Measurements from ENCODE around the gene OTP. TPM values are rescaled to one million over a fixed set of nuclear protein-coding genes. Genes with fewer than 3 reads are reported as not detected.

OTP gene
- total and polyA plus RNA-seq, 2 donors (not counting 1 experiment from before 2014, with no cell fraction given) = not detected

DNA sequence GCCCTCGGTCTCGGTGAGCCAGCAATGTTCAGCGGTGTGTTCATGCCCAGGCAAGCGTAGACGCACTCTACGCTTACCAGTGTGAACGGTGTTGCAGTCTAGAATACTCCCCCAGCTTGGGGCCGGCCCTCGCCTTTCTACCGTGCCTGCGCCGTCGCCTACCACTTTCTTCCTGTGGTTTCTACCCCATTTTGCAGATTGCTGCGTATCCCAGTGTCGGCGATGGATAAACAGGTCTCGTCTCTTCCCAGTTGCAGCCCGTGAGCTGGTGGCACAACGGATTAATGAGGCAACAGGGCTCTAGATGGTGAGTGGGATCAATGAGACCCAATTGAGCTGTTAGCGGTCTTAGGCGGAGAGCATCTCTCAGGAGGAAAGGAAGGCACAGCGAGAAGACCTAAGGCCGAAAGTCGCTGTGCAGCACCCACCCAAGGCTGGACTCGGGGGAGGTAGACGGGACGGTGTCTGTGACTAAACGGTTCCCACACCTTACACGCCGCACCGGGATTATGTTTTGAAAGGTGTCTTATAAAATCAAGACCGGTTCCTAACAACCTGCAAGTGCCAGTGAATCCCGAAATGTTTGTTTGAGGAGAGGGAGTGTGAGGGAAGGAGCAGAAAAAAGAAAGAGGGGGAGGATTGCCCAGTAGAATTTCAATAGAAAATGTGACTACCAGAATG, 5.8 kb downstream of the OTP start:
- no peak overlapping the region for H3K4me3 ChIP-seq (replicated peaks in 1 of 4; ENCODE audit: control extremely low read depth in 1 of 4, insufficient read depth in 1 of 4, low read depth in 3 of 4, low read length in 4 of 4)
- no peak for DNase-seq (ENCODE audit: low read depth in 2 of 2)
- H3K79me2 ChIP-seq (ENCODE audit: control insufficient read depth, insufficient read depth, low read length) = no peaks in the 10 kb centered on the region
- H3K9ac ChIP-seq (ENCODE audit: insufficient read depth, low read length) = no peak overlapping the region
- H3K27me3 ChIP-seq (ENCODE audit: control insufficient read depth, insufficient read depth, low read length) = peaks cover 76% of the 10 kb centered on the region
- H4K20me1 ChIP-seq (ENCODE audit: control insufficient read depth, extremely low read depth, insufficient read depth, low read length) = no peaks in the 10 kb centered on the region
- H3K4me2 ChIP-seq (ENCODE audit: extremely low read depth, insufficient read depth, low read length) = no peak overlapping the region
- H3K36me3 ChIP-seq (ENCODE audit: control insufficient read depth, insufficient read depth, low read length) = no peaks in the 10 kb centered on the region
- no peaks in the 10 kb centered on the region for H3K4me1 ChIP-seq (ENCODE audit: control insufficient read depth, extremely low read depth, insufficient read depth, low read length)
- TF ChIP-seq EZH2 (IDR thresholded peaks at IDR 0.05; ENCODE audit: low read length, missing control alignments) = peak; percentile 93
- TF ChIP-seq, protein P1, sequence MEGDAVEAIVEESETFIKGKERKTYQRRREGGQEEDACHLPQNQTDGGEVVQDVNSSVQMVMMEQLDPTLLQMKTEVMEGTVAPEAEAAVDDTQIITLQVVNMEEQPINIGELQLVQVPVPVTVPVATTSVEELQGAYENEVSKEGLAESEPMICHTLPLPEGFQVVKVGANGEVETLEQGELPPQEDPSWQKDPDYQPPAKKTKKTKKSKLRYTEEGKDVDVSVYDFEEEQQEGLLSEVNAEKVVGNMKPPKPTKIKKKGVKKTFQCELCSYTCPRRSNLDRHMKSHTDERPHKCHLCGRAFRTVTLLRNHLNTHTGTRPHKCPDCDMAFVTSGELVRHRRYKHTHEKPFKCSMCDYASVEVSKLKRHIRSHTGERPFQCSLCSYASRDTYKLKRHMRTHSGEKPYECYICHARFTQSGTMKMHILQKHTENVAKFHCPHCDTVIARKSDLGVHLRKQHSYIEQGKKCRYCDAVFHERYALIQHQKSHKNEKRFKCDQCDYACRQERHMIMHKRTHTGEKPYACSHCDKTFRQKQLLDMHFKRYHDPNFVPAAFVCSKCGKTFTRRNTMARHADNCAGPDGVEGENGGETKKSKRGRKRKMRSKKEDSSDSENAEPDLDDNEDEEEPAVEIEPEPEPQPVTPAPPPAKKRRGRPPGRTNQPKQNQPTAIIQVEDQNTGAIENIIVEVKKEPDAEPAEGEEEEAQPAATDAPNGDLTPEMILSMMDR (conservative IDR thresholded peaks at IDR 0.05 in 1 of 2, IDR thresholded peaks at IDR 0.05 in 1 of 2; ENCODE audit: low read depth in 1 of 2, low read length in 2 of 2) = no peak
- H3K27ac ChIP-seq (ENCODE audit: insufficient read depth, low read length) = no peak overlapping the region
- no peaks in the 10 kb centered on the region for H3K9me3 ChIP-seq (ENCODE audit: control insufficient read depth, insufficient read depth, low read depth, low read length)
- H2AFZ ChIP-seq (ENCODE audit: low read length) = no peak overlapping the region

DNA sequence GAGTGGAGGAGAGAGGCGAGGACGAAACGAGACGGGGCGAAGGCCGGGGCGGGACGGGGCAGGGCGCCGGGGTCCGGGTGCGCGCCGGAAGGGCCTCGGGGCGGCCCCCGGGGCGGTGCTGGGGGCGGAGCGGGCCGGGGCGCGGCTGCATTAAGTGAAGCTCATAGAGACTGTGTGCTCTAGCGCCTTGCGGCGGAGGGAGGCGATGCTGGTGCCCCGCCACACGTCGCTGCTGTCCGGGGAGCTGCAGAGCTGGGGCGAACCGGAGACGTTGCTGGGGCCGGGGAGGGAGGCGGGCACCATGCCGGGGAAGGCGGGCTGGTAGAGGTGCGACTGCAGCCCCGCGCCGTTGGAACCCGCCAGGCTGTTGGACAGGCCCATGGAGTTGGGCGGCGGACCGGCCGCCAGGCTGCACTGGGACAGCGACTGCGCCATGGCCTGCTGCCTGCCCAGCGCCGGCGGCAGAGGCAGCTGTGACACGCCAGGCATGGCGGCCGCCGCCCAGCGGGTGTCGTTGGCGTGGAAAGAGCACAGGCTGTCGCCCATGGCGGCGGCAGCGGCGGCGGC, 8.3 kb downstream of the OTP start:
- H3K79me2 ChIP-seq (ENCODE audit: control insufficient read depth, insufficient read depth, low read length) = no peaks in the 10 kb centered on the region
- H3K4me2 ChIP-seq (ENCODE audit: extremely low read depth, insufficient read depth, low read length) = peak overlapping the region; percentile 58
- DNase-seq (ENCODE audit: low read depth in 2 of 2) = peak in 1 of 2 donors; percentile 15
- H3K9me3 ChIP-seq (ENCODE audit: control insufficient read depth, insufficient read depth, low read depth, low read length) = no peaks in the 10 kb centered on the region
- H3K4me3 ChIP-seq (replicated peaks in 1 of 4; ENCODE audit: control extremely low read depth in 1 of 4, insufficient read depth in 1 of 4, low read depth in 3 of 4, low read length in 4 of 4) = peak overlapping the region in 2 of 4 experiments; percentile 1 to 37
- no peak overlapping the region for H3K27ac ChIP-seq (ENCODE audit: insufficient read depth, low read length)
- peak; percentile 81 for TF ChIP-seq EZH2 (IDR thresholded peaks at IDR 0.05; ENCODE audit: low read length, missing control alignments)
- TF ChIP-seq, protein P1 (conservative IDR thresholded peaks at IDR 0.05 in 1 of 2, IDR thresholded peaks at IDR 0.05 in 1 of 2; ENCODE audit: low read depth in 1 of 2, low read length in 2 of 2) = no peak
- peaks cover 57% of the 10 kb centered on the region for H3K27me3 ChIP-seq (ENCODE audit: control insufficient read depth, insufficient read depth, low read length)
- H2AFZ ChIP-seq (ENCODE audit: low read length) = no peak overlapping the region
- no peaks in the 10 kb centered on the region for H4K20me1 ChIP-seq (ENCODE audit: control insufficient read depth, extremely low read depth, insufficient read depth, low read length)
- no peak overlapping the region for H3K9ac ChIP-seq (ENCODE audit: insufficient read depth, low read length)
- no peaks in the 10 kb centered on the region for H3K4me1 ChIP-seq (ENCODE audit: control insufficient read depth, extremely low read depth, insufficient read depth, low read length)
- no peaks in the 10 kb centered on the region for H3K36me3 ChIP-seq (ENCODE audit: control insufficient read depth, insufficient read depth, low read length)

DNA sequence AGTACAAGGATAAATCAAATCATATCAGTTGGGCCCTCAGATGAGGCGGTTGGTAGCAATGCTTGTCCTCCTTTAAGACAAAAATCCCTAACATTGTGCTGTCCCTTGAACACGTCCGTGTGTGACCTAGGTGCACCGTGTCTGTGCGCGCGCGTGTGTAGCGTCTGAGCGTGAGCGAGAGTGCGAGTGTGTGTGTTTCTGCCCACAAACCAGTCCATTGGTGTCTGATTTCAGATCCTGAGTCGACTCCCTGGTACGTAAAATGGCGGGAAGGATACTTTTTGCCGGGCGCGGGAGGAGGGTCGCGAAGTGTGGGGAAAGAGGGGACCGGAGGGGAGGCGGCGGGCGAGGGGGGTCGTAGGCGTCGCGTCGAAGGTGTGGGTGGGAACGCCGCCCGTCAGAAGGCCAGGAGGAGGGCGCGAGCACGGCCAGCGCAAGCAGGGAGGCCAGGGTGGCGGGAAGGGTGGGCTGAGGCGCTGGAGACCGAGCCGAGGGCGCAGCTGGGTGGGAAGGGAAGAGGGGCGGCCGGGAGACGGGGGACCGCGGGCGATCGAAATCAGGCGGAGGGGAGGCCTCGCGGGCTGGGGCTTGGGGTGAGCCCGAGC, 8.9 kb downstream of the OTP start:
- H3K27me3 ChIP-seq (ENCODE audit: control insufficient read depth, insufficient read depth, low read length) = peaks cover 58% of the 10 kb centered on the region

More for the DNA sequence above, 8.9 kb downstream of the OTP start:
- no peak overlapping the region for H3K9ac ChIP-seq (ENCODE audit: insufficient read depth, low read length)
- H3K79me2 ChIP-seq (ENCODE audit: control insufficient read depth, insufficient read depth, low read length) = no peaks in the 10 kb centered on the region
- TF ChIP-seq, protein P1 (conservative IDR thresholded peaks at IDR 0.05 in 1 of 2, IDR thresholded peaks at IDR 0.05 in 1 of 2; ENCODE audit: low read depth in 1 of 2, low read length in 2 of 2) = no peak
- peak; percentile 83 for TF ChIP-seq EZH2 (IDR thresholded peaks at IDR 0.05; ENCODE audit: low read length, missing control alignments)
- H3K4me3 ChIP-seq (replicated peaks in 1 of 4; ENCODE audit: control extremely low read depth in 1 of 4, insufficient read depth in 1 of 4, low read depth in 3 of 4, low read length in 4 of 4) = no peak overlapping the region
- H2AFZ ChIP-seq (ENCODE audit: low read length) = no peak overlapping the region
- H4K20me1 ChIP-seq (ENCODE audit: control insufficient read depth, extremely low read depth, insufficient read depth, low read length) = no peaks in the 10 kb centered on the region
- H3K9me3 ChIP-seq (ENCODE audit: control insufficient read depth, insufficient read depth, low read depth, low read length) = no peaks in the 10 kb centered on the region
- no peaks in the 10 kb centered on the region for H3K36me3 ChIP-seq (ENCODE audit: control insufficient read depth, insufficient read depth, low read length)
- no peak overlapping the region for H3K4me2 ChIP-seq (ENCODE audit: extremely low read depth, insufficient read depth, low read length)
- no peak overlapping the region for H3K27ac ChIP-seq (ENCODE audit: insufficient read depth, low read length)
- H3K4me1 ChIP-seq (ENCODE audit: control insufficient read depth, extremely low read depth, insufficient read depth, low read length) = no peaks in the 10 kb centered on the region
- DNase-seq (ENCODE audit: low read depth in 2 of 2) = no peak
